Motor neuron (in vitro differentiated cells): Measurements from ENCODE around the gene UVRAG. TPM values are rescaled to one million over a fixed set of nuclear protein-coding genes. Genes with fewer than 3 reads are reported as not detected.

Source experiments
- ATAC-seq, 8 experiments: fragments of 200-7000 bp; cut with Tn5 transposase; replicated peaks in 6 of 8; 2 replicates each; pipeline ENCODE4 v1.8.0; 2021; ENCODE audit warnings: mild to moderate bottlenecking in 8 of 8, moderate library complexity in 8 of 8
- H3K27ac ChIP-seq, 2 donors: fragments of 250-450 bp; sonication (Bioruptor Pico); 2 replicates each; pipeline ENCODE4 v1.9.0; 2021; ENCODE audit warnings: antibody characterized with exemption in 2 of 2, mild to moderate bottlenecking in 2 of 2, moderate library complexity in 1 of 2
- H3K4me1 ChIP-seq, 2 donors: fragments of 250-450 bp; sonication (Bioruptor Pico); replicated peaks in 1 of 2; 2 replicates each; pipeline ENCODE4 v1.6.1; 2021; ENCODE audit warnings: antibody characterized with exemption in 2 of 2, mild to moderate bottlenecking in 2 of 2, moderate library complexity in 1 of 2
- H3K4me3 ChIP-seq, 5 donors: fragments of 250-450 bp; sonication (Bioruptor Pico); 2 replicates each; pipeline ENCODE4 v1.9.0; 2021; ENCODE audit warnings: antibody characterized with exemption in 5 of 5, mild to moderate bottlenecking in 5 of 5, moderate library complexity in 4 of 5
- WGBS, 10 experiments: fragments of 450-650 bp; shearing (Covaris generic); methylation state at CpG; one replicate each; pipeline ENCODE4 v1.0.0; 2022; 5-methylcytosine and 5-hydroxymethylcytosine counted together
- in situ Hi-C, 9 experiments: fragments of 400-800 bp; cut with MboI; loops; one replicate each; pipeline ENCODE4 v1.15.0; 2021; ENCODE audit warnings: low sequenced_read_pairs in 9 of 9, low pct_unique_long_range_greater_than_20kb in 2 of 9; ENCODE audit not compliant: unreplicated experiment in 9 of 9
- total RNA-seq, 8 experiments: library from RNA; unstranded; fragments of 300-600 nt; gene quantifications; 2 replicates each; pipeline versions ENCODE4 v1.2.3 to v1.2.4, GENCODE V29; 2022

UVRAG gene
- total RNA-seq, 8 experiments from 2014 or later: 17.2 to 24.4 (median 19.6) TPM

DNA sequence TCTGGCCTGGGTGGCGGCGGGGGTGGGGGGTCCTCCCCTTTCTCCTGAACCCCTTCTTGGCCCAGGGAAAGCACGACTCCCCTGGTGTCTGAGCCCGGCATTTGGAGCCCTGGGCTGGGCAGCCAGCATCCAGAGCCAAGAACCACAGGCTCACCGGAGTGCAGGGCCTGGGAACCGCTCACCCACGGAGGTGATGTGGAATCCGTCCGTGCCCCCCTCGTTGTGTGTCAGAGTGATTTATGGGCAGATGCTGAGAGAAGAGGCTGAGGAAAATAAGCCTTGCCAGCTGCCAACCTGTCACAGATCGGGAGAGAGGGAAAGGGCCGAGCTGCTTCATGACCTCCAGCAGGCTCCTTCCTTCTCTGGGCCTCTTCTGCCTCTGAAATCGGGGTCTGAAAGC, 357.6 kb downstream of the UVRAG start:
- H3K4me1 ChIP-seq: peaks cover 10 to 15% of the 10 kb centered on the region in 2 donors
- no peak overlapping the region for H3K27ac ChIP-seq
- no peak overlapping the region for H3K4me3 ChIP-seq
- ATAC-seq: peak in 5 of 8 experiments; percentile 71 to 84 (median 75)
- in situ Hi-C loops: loop anchor here in 1 of 9 experiments (25.0 kb wide), 1 partner anchor 260 kb away; no protein-coding TSS in a partner anchor
- WGBS, 10 experiments: 37 to 50% (median 40%) methylated on average over 1 to 4 of the region's 13 CpGs; no CpG with 5 or more reads in 7 of the 10 experiments

DNA sequence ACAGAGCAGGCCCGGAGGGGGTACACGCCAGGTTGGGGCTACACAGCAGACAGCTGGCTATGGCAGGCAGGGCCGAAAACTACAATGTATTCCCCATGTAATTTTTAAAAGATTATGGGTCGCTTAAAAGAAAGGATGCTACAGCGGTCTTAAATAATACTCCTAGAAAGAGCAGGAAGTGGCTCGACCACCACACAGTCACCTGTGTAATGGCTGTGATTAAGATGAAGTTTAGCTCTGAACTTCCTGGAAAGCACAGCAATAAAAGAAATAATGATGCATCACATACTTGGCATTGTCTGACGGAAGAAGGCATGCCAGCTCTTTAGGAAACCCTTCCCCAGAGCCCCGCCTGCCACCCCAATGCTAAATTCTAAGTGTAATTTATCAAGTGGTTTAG, 358.7 kb downstream of the UVRAG start:
- H3K4me3 ChIP-seq: no peak overlapping the region
- ATAC-seq: no peak
- in situ Hi-C loops: loop anchor here in 1 of 9 experiments (25.0 kb wide), 1 partner anchor 261 kb away; no protein-coding TSS in a partner anchor
- peaks cover 10 to 15% of the 10 kb centered on the region in 2 donors for H3K4me1 ChIP-seq
- whole genome bisulfite sequencing, 10 experiments: 80 to 100% (median 82%) methylated on average over 1 to 8 of the region's 8 CpGs; no CpG with 5 or more reads in 4 of the 10 experiments
- H3K27ac ChIP-seq: no peak overlapping the region

DNA sequence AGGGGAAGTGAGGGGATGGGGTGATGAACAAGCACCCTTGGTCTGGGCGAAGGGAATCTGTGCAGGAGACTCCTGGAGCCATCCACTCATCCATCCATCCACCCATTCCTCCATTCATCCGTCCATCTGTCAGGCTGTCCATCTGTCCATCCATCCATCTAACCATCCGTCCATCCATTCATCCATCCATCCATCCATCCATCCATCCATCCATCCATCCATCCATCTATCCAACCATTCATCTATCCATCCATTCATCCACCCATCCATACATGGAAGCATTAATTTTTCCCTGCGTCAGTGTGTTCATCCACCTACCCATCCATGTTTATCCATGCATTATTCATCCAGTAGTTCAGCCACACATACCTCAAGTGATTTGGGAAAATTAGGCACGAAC, 359.3 kb downstream of the UVRAG start:
- Histone ChIP-seq H3K4me3 (no peak overlapping the region), H3K4me1 (peaks cover 10 to 15% of the 10 kb centered on the region in 2 donors), H3K27ac (no peak overlapping the region)
- in situ Hi-C loops: loop anchor here in 1 of 9 experiments (25.0 kb wide), 1 partner anchor 262 kb away; no protein-coding TSS in a partner anchor
- ATAC-seq: no peak
- 78 to 94% (median 90%) methylated on average over 3 to 5 of the region's 5 CpGs; no CpG with 5 or more reads in 1 of the 10 experiments for WGBS, 10 experiments

DNA sequence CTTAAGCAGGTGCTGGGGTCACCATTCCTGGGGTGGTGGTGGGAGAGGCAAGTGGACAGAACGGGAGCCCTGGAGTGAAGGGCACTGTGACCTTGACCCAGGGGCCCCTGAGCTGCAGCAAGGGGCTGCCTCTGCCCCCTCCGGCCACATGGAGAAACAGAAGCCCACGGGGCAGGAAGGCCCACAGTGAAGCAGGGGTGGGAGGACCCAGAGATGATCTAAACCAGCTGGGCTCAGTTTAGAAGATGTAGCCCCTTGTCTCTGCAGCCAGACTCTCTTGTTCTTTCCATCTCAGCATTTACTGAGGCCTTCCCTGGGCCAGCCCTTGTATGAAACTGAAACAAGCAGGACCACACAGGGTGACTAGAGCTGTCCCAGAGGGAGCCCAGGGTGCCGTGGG, 360.8 kb downstream of the UVRAG start:
- in situ Hi-C loops: loop anchor here in 1 of 9 experiments (25.0 kb wide), 1 partner anchor 288 kb away; no protein-coding TSS in a partner anchor
- Histone ChIP-seq H3K27ac (no peak overlapping the region), H3K4me3 (no peak overlapping the region), H3K4me1 (peaks cover 14 to 15% of the 10 kb centered on the region in 2 donors)
- no peak for ATAC-seq
- 80 to 100% (median 83%) methylated on average over 1 of the region's 4 CpGs; no CpG with 5 or more reads in 7 of the 10 experiments for WGBS, 10 experiments

DNA sequence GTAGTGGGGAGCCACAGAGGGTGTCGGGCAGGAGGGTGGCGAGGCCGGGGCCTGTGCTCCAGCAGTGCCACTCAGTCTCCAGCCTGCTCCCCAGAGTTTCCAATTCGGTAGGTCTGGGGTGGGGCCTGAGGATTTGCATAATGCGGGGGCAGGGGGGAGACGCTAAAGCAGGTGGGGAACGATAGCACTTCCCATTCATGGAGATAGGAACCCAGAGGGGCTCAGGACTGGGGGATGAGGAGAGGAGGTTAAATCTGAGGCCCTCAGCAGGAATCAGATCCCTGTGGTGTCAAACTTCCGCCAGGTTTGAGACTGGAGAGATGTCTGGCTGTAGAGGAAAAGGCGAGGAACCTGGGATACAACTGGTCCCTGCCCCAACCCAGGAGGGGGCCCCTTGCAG, 361.5 kb downstream of the UVRAG start:
- peaks cover 15 to 19% of the 10 kb centered on the region in 2 donors for H3K4me1 ChIP-seq
- H3K4me3 ChIP-seq: no peak overlapping the region
- in situ Hi-C loops: loop anchor here in 1 of 9 experiments (25.0 kb wide), 1 partner anchor 289 kb away; no protein-coding TSS in a partner anchor
- 80 to 100% methylated on average over 1 of the region's 9 CpGs; no CpG with 5 or more reads in 8 of the 10 experiments for WGBS, 10 experiments
- H3K27ac ChIP-seq: no peak overlapping the region
- ATAC-seq: no peak

DNA sequence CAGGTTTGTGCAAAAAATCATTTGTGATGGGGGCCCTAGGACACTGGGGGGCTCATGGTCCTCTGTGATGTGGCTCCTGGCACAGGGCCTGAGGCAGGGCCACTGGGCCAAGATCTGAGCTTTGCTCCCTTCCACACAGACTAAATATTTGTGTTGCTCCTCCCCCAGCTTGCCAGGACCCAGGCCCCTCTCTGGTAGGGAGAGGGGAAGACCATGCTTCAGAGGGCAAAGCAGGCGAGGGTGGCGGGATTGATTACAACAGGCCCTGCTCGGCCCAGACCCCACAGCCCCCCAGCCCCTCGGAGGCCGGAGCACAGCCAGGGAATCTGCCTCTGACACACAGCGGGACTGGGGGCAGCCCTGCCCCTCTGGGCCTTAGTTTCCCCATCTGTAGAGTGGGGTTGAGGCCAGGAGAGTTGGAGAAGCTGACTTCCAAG, 362.3 kb downstream of the UVRAG start:
- peaks cover 12 to 18% of the 10 kb centered on the region in 2 donors for H3K4me1 ChIP-seq
- no peak overlapping the region for H3K27ac ChIP-seq
- in situ Hi-C loops: loop anchor here in 1 of 9 experiments (25.0 kb wide), 1 partner anchor 290 kb away; no protein-coding TSS in a partner anchor
- no peak overlapping the region for H3K4me3 ChIP-seq
- ATAC-seq: no peak
- WGBS, 10 experiments: 87 to 100% methylated on average over 2 to 3 of the region's 6 CpGs; no CpG with 5 or more reads in 8 of the 10 experiments

DNA sequence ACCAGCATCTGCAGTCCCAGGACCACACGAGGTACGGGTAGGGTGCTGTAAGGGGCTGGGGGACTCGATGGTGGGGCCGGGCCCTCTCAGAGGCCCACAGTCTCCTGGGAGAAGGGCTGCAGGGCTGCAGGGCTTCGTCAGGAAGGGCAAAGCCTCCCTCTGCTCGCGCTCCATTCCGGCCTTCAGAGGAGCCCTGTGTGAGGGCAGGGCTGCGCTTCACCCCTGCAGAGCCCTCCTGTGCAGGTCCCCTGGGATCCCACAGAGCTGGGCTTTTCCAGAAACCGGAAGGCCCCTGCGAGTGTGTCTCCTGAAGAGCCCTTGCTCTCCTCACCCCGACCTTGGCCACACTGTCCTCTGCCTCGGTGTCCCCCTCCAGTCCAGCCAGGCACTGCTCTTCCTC, 364.1 kb downstream of the UVRAG start:
- in situ Hi-C loops: loop anchor here in 1 of 9 experiments (25.0 kb wide), 1 partner anchor 292 kb away; no protein-coding TSS in a partner anchor
- no peak overlapping the region for H3K4me3 ChIP-seq

DNA sequence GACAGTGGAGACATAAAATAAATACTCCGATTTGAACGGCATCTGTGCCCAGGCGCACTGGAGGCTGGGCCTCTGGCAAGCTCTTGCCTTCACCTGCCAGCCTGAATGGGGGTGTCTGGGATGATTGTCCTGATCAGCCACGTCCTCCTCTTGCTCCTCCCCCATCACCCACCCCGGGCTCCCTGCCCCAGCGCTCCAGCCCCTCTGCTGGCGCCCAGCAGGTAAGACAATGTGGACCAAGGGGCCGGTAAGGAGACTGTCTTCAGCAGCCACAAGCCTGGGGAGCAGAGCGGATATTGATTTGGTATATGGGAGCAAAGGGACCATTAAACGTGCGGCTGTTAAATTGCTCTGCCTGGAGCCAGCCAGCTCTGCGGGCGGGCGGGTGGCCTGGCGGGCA, 366.4 kb downstream of the UVRAG start:
- Histone ChIP-seq H3K4me1 (peaks cover 5 to 15% of the 10 kb centered on the region in 2 donors), H3K27ac (no peak overlapping the region), H3K4me3 (no peak overlapping the region)
- peak in 1 of 8 experiments; percentile 13 for ATAC-seq
- in situ Hi-C loops: loop anchor here in 1 of 9 experiments (25.0 kb wide), 1 partner anchor 294 kb away; no protein-coding TSS in a partner anchor
- no CpG with 5 or more reads among the region's 15 CpGs for WGBS, 10 experiments

More for the DNA sequence above, 364.1 kb downstream of the UVRAG start:
- no CpG with 5 or more reads among the region's 13 CpGs for WGBS, 10 experiments
- Histone ChIP-seq H3K27ac (no peak overlapping the region), H3K4me1 (peaks cover 5 to 9% of the 10 kb centered on the region in 2 donors)
- no peak for ATAC-seq

DNA sequence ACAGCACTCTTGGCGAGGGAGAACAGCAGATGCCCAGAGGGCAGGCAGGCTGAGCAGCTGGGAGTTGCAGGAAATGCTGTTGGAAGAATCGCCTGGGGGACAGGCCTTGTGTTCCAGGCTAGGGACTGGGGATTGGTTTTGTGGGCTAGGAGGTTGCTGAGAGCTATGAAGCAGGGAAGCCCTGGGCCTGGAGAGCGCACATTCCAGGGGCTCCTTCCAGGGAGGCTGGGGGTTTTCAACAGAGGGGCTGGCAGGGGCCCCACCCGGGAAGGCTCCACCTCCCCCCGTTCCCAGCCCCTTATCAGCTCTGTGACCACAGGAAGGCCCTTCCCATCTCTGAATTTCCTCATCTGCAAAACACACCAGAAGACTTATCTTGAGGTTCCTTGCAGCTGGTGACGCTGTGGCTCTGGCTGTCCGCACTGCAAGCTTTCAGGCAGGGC, 369.6 kb downstream of the UVRAG start:
- in situ Hi-C loops: loop anchor here in 1 of 9 experiments (25.0 kb wide), 1 partner anchor 297 kb away; no protein-coding TSS in a partner anchor
- peak in 3 of 8 experiments; percentile 65 to 83 (median 77) for ATAC-seq
- H3K4me3 ChIP-seq: no peak overlapping the region
- H3K27ac ChIP-seq: no peak overlapping the region
- WGBS, 10 experiments: 63 to 80% methylated on average over 1 of the region's 7 CpGs; no CpG with 5 or more reads in 8 of the 10 experiments
- H3K4me1 ChIP-seq: peaks cover 8 to 18% of the 10 kb centered on the region in 2 donors

DNA sequence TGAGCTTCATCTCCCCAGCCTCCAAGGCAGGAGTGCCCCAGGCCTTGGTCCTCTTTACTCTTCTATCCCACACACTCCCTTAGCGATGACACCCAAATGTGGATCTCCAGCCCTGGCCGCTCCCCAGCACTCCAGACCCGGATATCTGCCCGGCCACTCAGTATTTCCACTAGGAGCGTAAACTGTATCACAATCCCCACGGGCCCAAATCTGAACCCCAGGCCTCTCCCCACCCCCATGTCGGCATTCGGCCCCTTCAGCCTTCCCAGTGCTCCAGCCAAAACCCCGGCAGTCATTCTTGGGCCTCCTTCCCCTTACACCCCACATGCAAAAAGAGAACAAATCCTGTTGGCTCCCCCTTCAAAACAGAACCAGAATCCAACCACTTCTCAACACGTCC, 370.5 kb downstream of the UVRAG start:
- Histone ChIP-seq H3K4me3 (no peak overlapping the region), H3K27ac (no peak overlapping the region), H3K4me1 (peaks cover 8 to 17% of the 10 kb centered on the region in 2 donors)
- 80 to 100% (median 94%) methylated on average over 1 to 7 of the region's 10 CpGs; no CpG with 5 or more reads in 4 of the 10 experiments for WGBS, 10 experiments
- peak in 1 of 8 experiments; percentile 8 for ATAC-seq
- in situ Hi-C loops: loop anchor here in 1 of 9 experiments (25.0 kb wide), 1 partner anchor 298 kb away; no protein-coding TSS in a partner anchor

DNA sequence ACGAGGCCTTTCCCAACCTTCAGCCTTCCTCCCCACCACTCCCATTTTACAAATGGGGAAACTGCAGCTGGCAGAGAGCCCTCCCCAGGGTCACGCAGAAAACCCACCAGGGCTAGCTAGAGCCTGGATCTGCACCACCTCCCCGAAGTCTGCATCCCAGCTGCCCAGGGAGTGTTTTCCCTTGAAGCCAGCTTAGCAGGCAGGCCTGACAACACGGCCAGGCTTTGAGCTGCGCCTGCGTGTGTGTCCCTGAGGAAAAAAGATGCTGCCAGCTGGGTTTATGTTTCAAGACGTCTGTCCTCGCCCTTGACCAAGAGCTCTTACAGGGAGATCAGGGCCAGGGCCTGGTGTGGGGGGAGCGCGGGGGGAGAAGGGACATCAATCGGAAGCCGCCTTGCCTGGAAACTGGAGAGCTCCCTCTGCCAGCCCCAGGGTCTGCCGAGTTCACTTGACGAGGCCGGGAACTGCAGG, 371.0 kb downstream of the UVRAG start:
- peaks cover 8 to 12% of the 10 kb centered on the region in 2 donors for H3K4me1 ChIP-seq
- no peak overlapping the region for H3K4me3 ChIP-seq
- ATAC-seq: peak in 7 of 8 experiments; percentile 18 to 82 (median 79)
- in situ Hi-C loops: loop anchor here in 1 of 9 experiments (25.0 kb wide), 1 partner anchor 299 kb away; no protein-coding TSS in a partner anchor
- 15 to 38% (median 25%) methylated on average over 1 to 7 of the region's 15 CpGs; no CpG with 5 or more reads in 4 of the 10 experiments for WGBS, 10 experiments
- H3K27ac ChIP-seq: no peak overlapping the region

DNA sequence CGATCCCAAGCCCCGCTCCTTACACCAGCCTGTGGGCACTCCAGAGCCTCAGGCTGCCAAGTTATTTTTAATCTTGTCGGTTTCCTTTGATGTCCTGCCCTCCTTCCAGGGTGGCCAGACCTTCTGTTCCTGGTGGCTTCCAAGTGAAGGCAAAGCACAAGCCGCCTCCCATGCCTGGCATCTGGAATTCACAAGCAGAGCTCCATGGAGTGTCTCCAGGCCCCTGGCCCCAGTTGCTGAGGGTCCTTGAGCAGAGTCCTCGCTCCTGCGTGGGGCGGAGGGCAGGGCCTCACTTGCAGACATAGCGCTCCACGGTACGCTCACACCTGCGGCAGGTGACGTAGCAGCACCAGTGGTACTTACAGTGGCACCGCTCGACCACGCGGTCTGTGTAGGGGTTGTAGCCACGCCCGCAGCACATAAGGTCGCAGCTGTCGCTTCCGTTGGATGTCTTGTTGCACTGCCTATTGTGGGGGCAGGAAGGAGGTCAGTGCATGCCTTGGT, 371.8 kb downstream of the UVRAG start:
- Histone ChIP-seq H3K4me1 (peaks cover 8 to 9% of the 10 kb centered on the region in 2 donors), H3K4me3 (no peak overlapping the region), H3K27ac (no peak overlapping the region)
- in situ Hi-C loops: loop anchor here in 1 of 9 experiments (25.0 kb wide), 1 partner anchor 300 kb away; no protein-coding TSS in a partner anchor
- WGBS, 10 experiments: 58 to 100% (median 90%) methylated on average over 3 to 4 of the region's 21 CpGs; no CpG with 5 or more reads in 6 of the 10 experiments
- no peak for ATAC-seq

DNA sequence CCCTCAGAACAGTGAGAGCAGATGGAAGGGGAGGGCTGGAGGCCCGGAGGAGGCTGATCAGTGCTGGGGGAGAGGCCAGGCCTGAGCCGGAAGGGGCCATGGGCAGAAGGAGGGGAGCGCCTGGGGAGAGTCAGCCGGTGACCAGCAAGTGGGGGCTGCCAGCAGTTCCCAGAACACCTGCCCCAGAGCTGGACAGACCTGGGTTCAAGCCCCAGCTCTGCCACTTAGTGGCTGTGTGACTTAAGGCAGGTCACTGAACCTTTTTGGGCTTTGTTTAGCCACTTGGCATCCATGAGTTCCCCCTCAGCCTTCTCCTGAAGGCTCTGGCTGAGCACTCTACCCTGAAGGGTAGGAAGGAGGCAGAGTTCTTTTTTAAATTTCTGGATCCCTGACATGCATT, 373.9 kb downstream of the UVRAG start:
- Histone ChIP-seq H3K4me1 (peaks cover 8 to 14% of the 10 kb centered on the region in 2 donors), H3K27ac (no peak overlapping the region), H3K4me3 (no peak overlapping the region)
- ATAC-seq: no peak
- WGBS, 10 experiments: 100% methylated on average over 1 of the region's 4 CpGs; no CpG with 5 or more reads in 9 of the 10 experiments
- in situ Hi-C loops: loop anchor here in 1 of 9 experiments (25.0 kb wide), 1 partner anchor 302 kb away; no protein-coding TSS in a partner anchor
